Calu3 (cell line): ENCODE results near the gene CCBE1. TPM values are rescaled to one million over a fixed set of nuclear protein-coding genes. Genes with fewer than 3 reads are reported as not detected.
"Not testable (repeated sequence)": the region's sequence is repeated elsewhere in the genome, so short reads cannot be mapped to it uniquely, and the experiment has no call there.

Source experiments
- BruUV-seq: library from RNA; stranded (reverse); fragments of 400-500 nt; replicated peaks from 2 replicates; lab custom pipeline; 2021; lab: Mats Ljungman, UMichigan
- CTCF ChIA-PET: fragments of 300-600 bp; sonication (Branson Sonifier 250); formaldehyde crosslinking; loops from one replicate; lab custom pipeline; 2022; ENCODE audit warnings: antibody characterized with exemption; lab: Charles Lee
- DNase-seq: peaks from one replicate; pipeline ENCODE4 v3.0.0; 2022
- H3K27ac Mint-ChIP-seq: one replicate; pipeline ENCODE4 v1.8.0; 2022; ENCODE audit warnings: mixed read lengths; ENCODE audit not compliant: unreplicated experiment
- H3K27me3 Mint-ChIP-seq: one replicate; pipeline ENCODE4 v1.8.0; 2022; ENCODE audit warnings: mixed read lengths; ENCODE audit not compliant: unreplicated experiment
- H3K36me3 Mint-ChIP-seq: one replicate; pipeline ENCODE4 v1.8.0; 2022; ENCODE audit warnings: mild to moderate bottlenecking, moderate library complexity, mixed read lengths; ENCODE audit not compliant: insufficient read depth, unreplicated experiment
- H3K4me1 Mint-ChIP-seq: one replicate; pipeline ENCODE4 v1.8.0; 2022; ENCODE audit warnings: mild to moderate bottlenecking, low read depth, mixed read lengths; ENCODE audit not compliant: unreplicated experiment
- H3K4me3 Mint-ChIP-seq: one replicate; pipeline ENCODE4 v1.8.0; 2022; ENCODE audit warnings: mild to moderate bottlenecking, low read depth, moderate library complexity, mixed read lengths; ENCODE audit not compliant: unreplicated experiment
- H3K9me3 Mint-ChIP-seq: one replicate; pipeline ENCODE4 v1.8.0; 2022; ENCODE audit warnings: low read depth, mixed read lengths; ENCODE audit not compliant: unreplicated experiment
- CTCF ChIP-seq: fragments of 200-600 bp; IDR thresholded peaks from one replicate; pipeline ENCODE4 v1.8.0; 2022; ENCODE audit warnings: antibody characterized with exemption; ENCODE audit not compliant: unreplicated experiment
- intact Hi-C: fragments of 100-400 bp; cut with micrococcal nuclease; formaldehyde crosslinking; loops from one replicate; pipeline ENCODE4 v1.10.0; 2022; ENCODE audit not compliant: unreplicated experiment
- total RNA-seq: library from RNA; stranded (reverse); gene quantifications from 2 replicates; pipeline ENCODE4 v1.2.3, GENCODE V29; 2022

CCBE1 gene
- total RNA-seq, 1 experiment from 2014 or later: 0.12 TPM

DNA sequence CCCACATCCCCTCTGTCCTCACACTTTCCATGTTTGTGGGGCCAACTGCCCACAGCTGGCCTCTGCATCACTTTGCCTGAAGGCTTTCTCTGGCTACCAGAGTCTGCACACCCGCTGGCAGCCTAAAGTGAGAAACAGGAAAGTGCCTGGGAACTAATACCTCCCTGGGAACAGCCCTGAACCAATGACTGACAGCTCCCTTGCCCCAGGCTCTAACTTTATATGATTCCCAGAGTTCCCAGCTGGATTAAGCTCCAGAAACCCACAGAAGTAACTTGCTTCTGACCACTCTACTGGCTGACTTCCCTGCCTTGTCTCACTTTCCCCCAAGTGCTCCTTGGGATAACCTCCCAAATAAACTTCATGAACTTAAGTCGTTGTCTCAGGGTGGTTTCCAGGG, 178.5 kb downstream of the CCBE1 start:
- no peak overlapping the region for H3K27ac Mint-ChIP-seq
- no peak for DNase-seq
- BruUV-seq: no TSS peak
- CTCF ChIA-PET: interaction anchor here (0.6 kb wide), 1 partner anchor 174 kb away, joined by 6 read pairs; no protein-coding TSS in a partner anchor
- no peak overlapping the region for H3K4me3 Mint-ChIP-seq
- no peaks in the 10 kb centered on the region for H3K9me3 Mint-ChIP-seq
- peaks cover 19% of the 10 kb centered on the region for H3K4me1 Mint-ChIP-seq
- TF ChIP-seq CTCF: no peak
- intact Hi-C loops: no loop called here
- H3K27me3 Mint-ChIP-seq: peaks cover 93% of the 10 kb centered on the region
- H3K36me3 Mint-ChIP-seq: no peaks in the 10 kb centered on the region

DNA sequence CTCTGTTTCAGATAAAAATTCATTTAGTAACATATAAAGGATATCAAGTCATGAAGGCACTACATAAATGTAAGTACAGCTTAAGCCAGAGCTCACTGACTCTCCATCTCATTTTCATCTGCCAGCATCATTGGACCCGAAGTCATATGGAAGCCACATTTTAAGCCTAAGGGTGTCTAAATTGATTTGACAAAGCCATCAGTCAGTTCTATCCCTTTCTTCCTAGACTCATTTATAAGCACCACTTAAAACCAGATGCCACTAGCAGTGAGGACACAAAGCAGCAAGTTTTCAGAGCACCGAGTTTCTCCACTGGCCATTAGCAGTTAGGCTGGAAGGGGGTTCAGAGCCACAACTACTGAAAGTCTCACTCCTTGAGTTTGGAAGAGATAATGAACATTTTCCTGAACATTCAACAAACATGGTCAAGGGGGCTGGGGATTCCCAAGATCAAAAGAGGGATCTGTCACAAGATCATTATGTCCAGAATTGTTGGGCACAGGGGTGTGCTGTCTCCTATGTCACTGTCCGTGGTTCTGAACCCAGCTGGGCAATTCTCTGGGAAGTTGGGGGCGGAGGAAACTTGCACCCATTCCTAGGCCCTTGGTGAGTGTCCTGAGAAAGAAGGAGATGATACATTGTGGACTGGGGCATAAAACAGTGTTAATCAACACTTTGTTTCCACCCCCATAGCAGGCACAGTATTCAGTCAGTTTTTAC, 179.6 kb downstream of the CCBE1 start:
- H3K4me1 Mint-ChIP-seq: peaks cover 19% of the 10 kb centered on the region
- CTCF ChIA-PET: no interaction called here
- H3K27me3 Mint-ChIP-seq: peaks cover 93% of the 10 kb centered on the region
- BruUV-seq: no TSS peak
- no peak overlapping the region for H3K27ac Mint-ChIP-seq
- DNase-seq: no peak
- TF ChIP-seq CTCF: no peak
- no peaks in the 10 kb centered on the region for H3K36me3 Mint-ChIP-seq
- intact Hi-C loops: no loop called here
- H3K9me3 Mint-ChIP-seq: no peaks in the 10 kb centered on the region
- H3K4me3 Mint-ChIP-seq: no peak overlapping the region

DNA sequence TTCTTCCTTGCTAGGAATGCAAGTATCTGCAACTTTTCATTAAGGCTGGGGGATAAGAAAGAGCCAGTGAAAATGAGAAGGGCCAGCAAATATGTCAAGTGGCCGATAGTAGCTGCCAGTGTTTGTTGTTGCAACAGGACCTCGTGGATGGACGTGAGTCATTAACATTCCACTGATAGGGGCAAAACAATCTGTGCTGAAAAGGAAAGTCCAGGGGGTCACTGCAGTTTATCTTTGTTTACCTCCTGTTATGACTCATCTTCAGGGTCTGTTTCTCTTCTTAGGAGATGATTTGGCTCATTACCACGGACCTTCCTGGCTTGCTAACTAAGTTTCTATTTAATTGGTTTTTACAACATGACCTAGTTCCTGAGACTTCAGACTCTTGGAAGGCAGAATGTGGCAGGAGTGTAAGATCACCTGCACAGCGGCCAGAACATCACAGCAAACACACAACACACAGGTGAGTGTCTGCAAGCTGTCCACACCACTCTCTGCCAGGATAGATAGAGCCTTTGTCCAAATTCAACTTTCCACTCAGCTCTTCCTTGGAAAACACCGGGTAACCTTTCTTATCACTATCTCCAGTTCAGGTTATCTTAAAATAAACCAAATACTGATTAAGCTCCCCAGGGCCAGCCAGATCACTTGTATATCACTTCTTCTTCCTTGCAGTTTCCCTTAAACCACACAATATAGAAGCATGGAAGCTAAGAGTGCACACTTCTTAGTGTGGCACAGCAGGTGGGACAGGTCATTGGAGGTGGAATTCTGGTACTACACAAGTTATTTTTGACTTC, 180.7 kb downstream of the CCBE1 start:
- CTCF ChIA-PET: no interaction called here
- no TSS peak for BruUV-seq
- Mint-ChIP-seq H3K4me1 (peaks cover 24% of the 10 kb centered on the region), H3K36me3 (no peaks in the 10 kb centered on the region), H3K9me3 (no peaks in the 10 kb centered on the region), H3K4me3 (peak overlapping the region; percentile 5), H3K27me3 (peaks cover 93% of the 10 kb centered on the region), H3K27ac (peak overlapping the region; percentile 79)
- no peak for TF ChIP-seq CTCF
- intact Hi-C loops: no loop called here
- DNase-seq: peak; percentile 53

- DNase-seq, H3K9me3 Mint-ChIP-seq, H3K36me3 Mint-ChIP-seq, intact Hi-C loops, BruUV-seq, CTCF ChIA-PET, H3K4me3 Mint-ChIP-seq: not testable (repeated sequence)
- peak overlapping the region; percentile 79 for H3K27ac Mint-ChIP-seq
- peaks cover 93% of the 10 kb centered on the region for H3K27me3 Mint-ChIP-seq
- H3K4me1 Mint-ChIP-seq: peaks cover 26% of the 10 kb centered on the region
These were observed 181.3 kb downstream of the CCBE1 start for GRCh38 chr18:59515956-59516355.
